A673 (cell line): ENCODE data around the gene E2F3.

Experiments
- EZH2 ChIP-seq: fragments of 200-600 bp; sonication (generic); IDR thresholded peaks from 2 replicates; pipeline ENCODE4 v1.6.1; 2017; ENCODE audit warnings: borderline replicate concordance, low read depth, mild to moderate bottlenecking, mixed read lengths, antibody characterized with exemption, low read length; ENCODE audit not compliant: poor library complexity, severe bottlenecking
- TF ChIP-seq, protein P1 (sequence below): fragments of 300-800, 200-600 bp; sonication (generic); conservative IDR thresholded peaks from 2 replicates; pipeline ENCODE4 v1.5.1; 2017; ENCODE audit warnings: low read depth, mild to moderate bottlenecking, antibody characterized with exemption, low read length, moderate library complexity, mixed read lengths

DNA sequence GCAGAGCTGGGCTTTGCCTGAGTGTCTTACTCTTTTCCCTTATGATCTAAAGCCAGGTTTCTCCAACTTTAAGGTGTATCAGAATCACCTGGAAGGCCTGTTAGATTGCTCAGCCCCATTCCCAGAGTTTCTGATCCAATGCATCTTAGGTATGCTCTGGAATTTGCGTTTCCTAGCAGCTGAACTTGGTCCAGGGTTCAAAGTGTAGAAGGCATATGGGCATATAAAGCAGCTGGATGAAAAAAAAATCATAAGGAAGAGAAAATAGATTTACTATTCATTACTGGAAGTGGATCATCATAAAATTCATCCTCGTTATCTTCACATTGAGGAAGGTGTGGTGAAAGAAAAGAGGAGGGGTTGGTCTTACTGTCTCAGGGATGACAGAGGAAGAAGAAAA lies 75.8 kb downstream of the E2F3 start:
- TF ChIP-seq, protein P1, sequence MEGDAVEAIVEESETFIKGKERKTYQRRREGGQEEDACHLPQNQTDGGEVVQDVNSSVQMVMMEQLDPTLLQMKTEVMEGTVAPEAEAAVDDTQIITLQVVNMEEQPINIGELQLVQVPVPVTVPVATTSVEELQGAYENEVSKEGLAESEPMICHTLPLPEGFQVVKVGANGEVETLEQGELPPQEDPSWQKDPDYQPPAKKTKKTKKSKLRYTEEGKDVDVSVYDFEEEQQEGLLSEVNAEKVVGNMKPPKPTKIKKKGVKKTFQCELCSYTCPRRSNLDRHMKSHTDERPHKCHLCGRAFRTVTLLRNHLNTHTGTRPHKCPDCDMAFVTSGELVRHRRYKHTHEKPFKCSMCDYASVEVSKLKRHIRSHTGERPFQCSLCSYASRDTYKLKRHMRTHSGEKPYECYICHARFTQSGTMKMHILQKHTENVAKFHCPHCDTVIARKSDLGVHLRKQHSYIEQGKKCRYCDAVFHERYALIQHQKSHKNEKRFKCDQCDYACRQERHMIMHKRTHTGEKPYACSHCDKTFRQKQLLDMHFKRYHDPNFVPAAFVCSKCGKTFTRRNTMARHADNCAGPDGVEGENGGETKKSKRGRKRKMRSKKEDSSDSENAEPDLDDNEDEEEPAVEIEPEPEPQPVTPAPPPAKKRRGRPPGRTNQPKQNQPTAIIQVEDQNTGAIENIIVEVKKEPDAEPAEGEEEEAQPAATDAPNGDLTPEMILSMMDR: no peak
- no peak for TF ChIP-seq EZH2
